Astrocyte of the cerebellum (primary cell): ENCODE data around the gene PRKACA.
"Not testable (repeated sequence)": the region's sequence is repeated elsewhere in the genome, so short reads cannot be mapped to it uniquely, and the experiment has no call there.

Experiments used
- DNase-seq: peaks from one replicate; pipeline ENCODE4 v3.0.0-alpha.2; 2011; ENCODE audit warnings: low read depth
- H3K4me3 ChIP-seq: 2 replicates; pipeline ENCODE4 v1.5.1; 2011; ENCODE audit warnings: mild to moderate bottlenecking, low read depth, low read length, moderate library complexity
- in situ Hi-C: cut with HindIII; loops from 2 replicates; pipeline ENCODE4 v1.10.0; 2017; ENCODE audit warnings: low sequenced_read_pairs
- TF ChIP-seq, protein P1 (sequence below): IDR thresholded peaks from 2 replicates; pipeline ENCODE4 v1.5.1; 2012; ENCODE audit warnings: low read length, low read depth, moderate library complexity, mild to moderate bottlenecking; ENCODE audit errors: missing control alignments

PRKACA gene

DNA sequence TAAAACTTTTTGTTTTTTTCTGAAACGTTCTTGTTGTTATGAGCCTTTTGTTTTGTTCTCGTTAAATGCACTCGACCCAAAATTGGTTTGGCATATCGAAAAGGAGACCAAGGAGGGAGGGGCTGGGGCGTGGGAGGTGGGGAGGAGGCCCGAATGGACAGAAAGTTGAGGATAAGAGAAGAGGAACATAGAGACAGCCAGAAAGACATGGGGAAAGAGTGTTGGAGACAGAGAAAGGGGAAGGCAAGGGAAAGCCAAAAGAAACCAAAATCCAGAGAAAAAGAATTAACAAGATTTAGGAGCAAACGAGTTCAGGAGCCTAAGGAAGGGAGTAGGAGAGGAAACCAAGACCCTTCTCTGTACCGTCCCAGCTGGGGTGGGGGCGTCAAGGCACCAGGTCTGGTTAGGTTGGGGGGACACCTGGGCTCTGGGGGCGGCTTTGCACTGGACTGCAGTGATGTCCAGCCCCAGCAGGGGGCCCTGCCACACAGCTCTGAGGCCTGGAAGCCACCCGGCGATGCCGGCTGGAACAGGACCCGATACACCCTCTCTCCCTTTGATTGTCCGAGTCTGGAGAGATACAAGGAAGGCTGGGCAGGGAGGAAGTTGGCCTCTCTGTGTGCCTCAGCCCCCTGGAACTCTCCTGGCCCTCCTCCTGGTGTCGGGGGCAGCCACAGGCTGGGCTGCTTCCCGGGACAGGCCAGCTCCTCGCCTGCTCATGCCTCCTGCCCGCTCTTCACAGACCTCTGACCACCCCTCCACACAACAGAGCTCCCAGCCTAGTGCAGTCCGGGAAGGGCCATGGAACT, 30.4 kb upstream of the PRKACA start:
- in situ Hi-C loops: no loop called here
- DNase-seq: peak; percentile 4
- TF ChIP-seq, protein P1, sequence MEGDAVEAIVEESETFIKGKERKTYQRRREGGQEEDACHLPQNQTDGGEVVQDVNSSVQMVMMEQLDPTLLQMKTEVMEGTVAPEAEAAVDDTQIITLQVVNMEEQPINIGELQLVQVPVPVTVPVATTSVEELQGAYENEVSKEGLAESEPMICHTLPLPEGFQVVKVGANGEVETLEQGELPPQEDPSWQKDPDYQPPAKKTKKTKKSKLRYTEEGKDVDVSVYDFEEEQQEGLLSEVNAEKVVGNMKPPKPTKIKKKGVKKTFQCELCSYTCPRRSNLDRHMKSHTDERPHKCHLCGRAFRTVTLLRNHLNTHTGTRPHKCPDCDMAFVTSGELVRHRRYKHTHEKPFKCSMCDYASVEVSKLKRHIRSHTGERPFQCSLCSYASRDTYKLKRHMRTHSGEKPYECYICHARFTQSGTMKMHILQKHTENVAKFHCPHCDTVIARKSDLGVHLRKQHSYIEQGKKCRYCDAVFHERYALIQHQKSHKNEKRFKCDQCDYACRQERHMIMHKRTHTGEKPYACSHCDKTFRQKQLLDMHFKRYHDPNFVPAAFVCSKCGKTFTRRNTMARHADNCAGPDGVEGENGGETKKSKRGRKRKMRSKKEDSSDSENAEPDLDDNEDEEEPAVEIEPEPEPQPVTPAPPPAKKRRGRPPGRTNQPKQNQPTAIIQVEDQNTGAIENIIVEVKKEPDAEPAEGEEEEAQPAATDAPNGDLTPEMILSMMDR: peak; percentile 80
- H3K4me3 ChIP-seq: no peak overlapping the region

DNA sequence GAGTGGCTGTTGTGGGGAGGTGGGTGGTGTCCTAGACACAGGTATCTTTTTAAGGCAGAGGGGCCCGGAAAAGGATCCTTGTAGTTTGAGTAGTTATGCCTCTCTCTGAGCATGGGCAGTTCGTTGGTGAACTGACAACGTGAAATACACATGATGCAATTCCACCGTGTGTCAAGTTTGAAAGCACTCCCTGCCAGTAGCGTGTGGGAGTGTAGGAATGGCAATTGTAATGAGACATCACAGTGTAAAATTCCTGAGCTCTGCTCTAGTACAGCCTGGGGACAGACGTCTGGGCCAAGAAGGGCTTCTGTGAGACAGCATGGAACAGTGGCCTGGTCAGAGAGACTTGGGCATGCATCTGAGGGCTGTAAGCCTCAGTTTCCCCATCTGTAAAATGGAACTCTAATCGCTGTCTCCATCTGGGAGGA, 29.2 kb upstream of the PRKACA start:
- no peak for DNase-seq
- TF ChIP-seq, protein P1: no peak
- H3K4me3 ChIP-seq: no peak overlapping the region
- in situ Hi-C loops: no loop called here

DNA sequence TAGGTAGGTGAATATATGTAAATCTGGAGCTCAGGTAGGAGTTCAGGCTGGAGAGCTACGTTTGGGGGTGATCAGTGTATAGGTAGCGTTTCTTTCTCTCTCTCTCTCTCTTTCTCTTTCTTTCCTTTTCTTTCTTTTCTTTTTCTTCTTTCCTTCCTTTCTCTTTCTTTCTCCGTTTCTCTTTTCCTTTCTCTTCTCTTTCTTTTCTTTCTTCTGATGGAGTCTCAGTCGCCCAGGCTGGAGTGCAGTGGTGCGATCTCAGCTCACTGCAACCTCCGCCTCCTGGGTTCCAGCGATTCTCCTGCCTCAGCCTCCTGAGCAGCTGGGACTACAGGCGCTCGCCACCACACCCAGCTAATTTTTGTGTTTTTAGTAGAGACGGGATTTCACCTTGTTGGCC, 28.6 kb upstream of the PRKACA start:
- DNase-seq, H3K4me3 ChIP-seq, in situ Hi-C loops: not testable (repeated sequence)

DNA sequence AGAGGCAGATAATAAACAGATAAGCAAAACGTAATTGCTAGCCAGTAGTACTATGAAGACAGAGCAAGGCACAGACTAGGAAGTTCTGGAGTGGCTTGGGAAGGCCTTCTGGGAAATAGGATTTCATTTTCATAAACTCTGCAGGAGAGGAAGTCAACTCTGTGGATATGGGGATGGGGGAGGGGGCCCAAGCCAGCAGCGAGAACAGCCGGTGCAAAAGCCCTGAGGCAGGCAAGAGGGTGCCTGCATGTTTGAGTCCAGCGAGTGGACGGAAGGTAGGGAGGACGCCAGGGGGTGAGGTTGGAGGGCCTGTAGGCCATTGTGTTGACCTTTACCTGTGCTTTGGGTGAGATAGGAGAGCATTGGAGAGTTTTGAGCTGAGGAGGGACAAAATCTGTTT, 27.8 kb upstream of the PRKACA start:
- no peak overlapping the region for H3K4me3 ChIP-seq
- in situ Hi-C loops: no loop called here
- TF ChIP-seq, protein P1: no peak
- no peak for DNase-seq

DNA sequence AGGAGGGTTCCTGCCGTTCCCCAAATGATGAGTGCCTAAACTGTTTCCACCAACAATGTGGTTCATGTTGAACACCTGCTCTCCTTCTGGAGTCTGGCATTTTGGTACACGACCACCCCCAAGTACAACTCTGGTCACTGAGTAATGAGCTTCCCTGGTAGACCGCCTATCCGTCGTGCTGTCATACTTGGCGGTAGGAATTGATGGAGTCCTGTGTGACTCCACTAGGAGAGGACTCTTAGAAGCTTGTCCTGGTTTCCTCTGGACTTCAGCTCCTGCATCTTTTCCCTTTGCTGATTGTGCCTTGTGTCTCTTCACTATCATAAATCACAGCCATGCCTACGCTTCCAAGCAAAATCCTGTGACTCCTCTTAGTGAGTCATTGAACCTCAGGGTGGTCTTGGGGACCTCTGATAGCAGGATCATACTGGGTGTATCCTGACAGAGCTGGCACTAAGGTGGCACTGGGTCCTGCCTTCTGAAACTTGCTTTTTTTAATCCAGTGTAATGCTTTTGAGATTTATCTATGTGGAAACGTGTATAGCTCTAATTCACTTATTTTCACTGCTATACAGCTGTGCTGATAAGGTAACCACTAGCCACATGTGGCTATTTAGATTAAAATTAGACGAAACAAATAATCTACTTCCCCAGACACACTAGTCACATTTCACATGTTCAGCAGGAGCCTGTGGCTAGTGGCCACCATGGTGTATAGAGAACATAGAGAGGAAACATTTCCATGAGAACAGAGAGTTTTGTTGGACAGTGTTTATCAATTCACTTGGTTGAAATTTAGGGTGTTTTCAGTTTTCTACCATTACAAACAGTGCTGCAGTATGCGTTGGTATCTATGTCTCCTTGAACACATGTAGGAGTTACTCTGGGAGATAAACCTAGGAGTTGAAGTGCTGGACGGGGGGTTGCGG, 25.0 kb upstream of the PRKACA start:
- no peak for DNase-seq
- TF ChIP-seq, protein P1: no peak
- no peak overlapping the region for H3K4me3 ChIP-seq
- in situ Hi-C loops: no loop called here

DNA sequence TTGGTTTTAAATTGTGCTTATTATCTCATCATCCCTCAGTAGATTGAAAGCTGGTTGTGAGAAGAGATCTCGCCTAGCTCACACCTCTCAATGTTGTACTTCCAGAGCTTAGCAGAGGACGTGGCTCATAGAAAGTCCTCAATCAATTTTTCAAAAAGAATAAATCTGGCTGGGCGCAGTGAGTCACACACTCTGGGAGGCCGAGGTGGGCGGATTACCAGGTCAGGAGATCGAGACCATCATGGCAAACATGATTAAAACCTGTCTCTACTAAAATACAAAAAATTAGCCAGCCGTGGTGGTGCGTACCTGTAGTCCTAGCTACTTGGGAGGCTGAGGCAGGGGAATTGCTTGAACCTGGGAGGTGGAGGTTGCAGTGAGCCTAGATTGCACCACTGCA, 23.5 kb upstream of the PRKACA start:
- H3K4me3 ChIP-seq: no peak overlapping the region
- in situ Hi-C loops: no loop called here
- TF ChIP-seq, protein P1: no peak
- no peak for DNase-seq
